HG03575 (cell line): ENCODE results near the gene TXNRD3.

Source experiments
- ATAC-seq: cut with Tn5 transposase; IDR thresholded peaks from one replicate; pipeline ENCODE4 v1.9.1; 2021; ENCODE audit not compliant: unreplicated experiment, insufficient number of reproducible peaks, low FRiP score; ENCODE audit errors: extremely low read depth

Gene TXNRD3

GRCh38 chr3:126562737-126563276 is 92.1 kb downstream of the TXNRD3 start:
- no peak for ATAC-seq

DNA sequence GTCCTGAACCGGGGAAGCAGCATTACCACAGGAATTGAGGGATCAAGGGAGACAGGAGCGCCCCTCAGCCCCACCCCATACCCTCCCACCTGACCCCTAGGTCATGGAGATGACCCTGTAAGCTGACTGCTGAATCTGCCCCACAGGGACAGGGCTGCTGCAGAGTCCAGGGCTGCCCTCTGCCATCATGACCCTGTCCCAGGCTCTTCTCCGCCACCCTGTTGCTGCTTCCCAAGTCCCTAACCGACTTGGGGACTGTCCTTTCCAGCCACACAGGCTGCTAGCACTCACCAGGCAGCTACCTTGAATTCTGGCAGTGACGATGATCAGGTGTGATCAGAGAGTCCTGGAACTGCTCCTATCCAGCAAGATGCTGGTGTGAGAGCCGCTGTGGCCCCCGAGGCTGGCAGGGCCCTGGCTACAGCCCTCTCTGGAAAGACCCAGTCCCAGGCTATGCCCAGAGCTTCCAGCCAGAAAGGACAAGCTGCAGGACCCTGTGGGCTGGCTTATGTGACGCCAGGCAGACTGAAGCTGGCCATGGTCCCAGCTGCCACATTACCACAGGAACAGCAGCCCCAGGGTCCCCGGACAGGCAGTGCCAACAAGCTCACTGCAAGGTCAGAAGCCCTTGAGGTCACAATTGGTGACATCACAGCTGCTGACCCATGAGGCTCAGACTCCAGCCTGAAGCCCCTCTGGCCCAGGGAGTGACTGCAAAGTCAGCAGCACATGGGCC is 96.4 kb downstream of the TXNRD3 start, which contains the start of gene C3orf22:
Gene C3orf22, minus strand, starts transcription at position 597 of the 736 bp plus-strand sequence. CDS start 5,542 bp downstream, outside the sequence.
- ATAC-seq = no peak

GRCh38 chr3:126557761-126558160 is 97.2 kb downstream of the TXNRD3 start:
- no peak for ATAC-seq

- no peak for ATAC-seq
Measured at GRCh38 chr3:126557415-126557745, 97.5 kb downstream of the TXNRD3 start.
